ENCODE data around the gene NOTO.
"Not testable (repeated sequence)": the region's sequence is repeated elsewhere in the genome, so short reads cannot be mapped to it uniquely, and the experiment has no call there.

NOTO gene

GRCh38 chr2:73202156-73203054 lies at the start of gene NOTO:
Gene NOTO (plus strand): TSS chr2:73202574. CDS start chr2:73202667, 93 bp downstream.
- no peak for DNase-seq (ENCODE audit: low spot score)

GRCh38 chr2:73156539-73157124 lies 45.7 kb upstream of the NOTO start:
- no peak for DNase-seq (ENCODE audit: low spot score)

GRCh38 chr2:73162856-73163391 lies 39.5 kb upstream of the NOTO start:
- no peak for DNase-seq (ENCODE audit: low spot score)

GRCh38 chr2:73163483-73164367 lies 38.6 kb upstream of the NOTO start:
- peak; percentile 36 for DNase-seq (ENCODE audit: low spot score)

GRCh38 chr2:73165978-73166377 lies 36.4 kb upstream of the NOTO start:
- DNase-seq (ENCODE audit: low spot score): not testable (repeated sequence)

GRCh38 chr2:73166813-73167212 lies 35.6 kb upstream of the NOTO start:
- DNase-seq (ENCODE audit: low spot score): not testable (repeated sequence)

GRCh38 chr2:73168348-73168747 lies 34.0 kb upstream of the NOTO start:
- not testable (repeated sequence) for DNase-seq (ENCODE audit: low spot score)

- not testable (repeated sequence) for DNase-seq (ENCODE audit: low spot score)
These were observed 32.0 kb upstream of the NOTO start for GRCh38 chr2:73170341-73170740.

- DNase-seq (ENCODE audit: low spot score): no peak
These were observed 29.4 kb upstream of the NOTO start for GRCh38 chr2:73172963-73173362.

GRCh38 chr2:73173781-73174180 lies 28.6 kb upstream of the NOTO start:
- no peak for DNase-seq (ENCODE audit: low spot score)

GRCh38 chr2:73174244-73174643 lies 28.1 kb upstream of the NOTO start:
- no peak for DNase-seq (ENCODE audit: low spot score)

- no peak for DNase-seq (ENCODE audit: low spot score)
These were observed 27.3 kb upstream of the NOTO start for GRCh38 chr2:73174941-73175662.

- no peak for DNase-seq (ENCODE audit: low spot score)
These were observed 26.6 kb upstream of the NOTO start for GRCh38 chr2:73175663-73176204.

GRCh38 chr2:73176205-73176880 lies 26.0 kb upstream of the NOTO start:
- DNase-seq (ENCODE audit: low spot score): no peak

- peak; percentile 77 for DNase-seq (ENCODE audit: low spot score)
These were observed 25.3 kb upstream of the NOTO start for GRCh38 chr2:73176881-73177644.

GRCh38 chr2:73177645-73178255 lies 24.6 kb upstream of the NOTO start:
- DNase-seq (ENCODE audit: low spot score): no peak

GRCh38 chr2:73185965-73186364 lies 16.4 kb upstream of the NOTO start:
- DNase-seq (ENCODE audit: low spot score): no peak

GRCh38 chr2:73187549-73187948 lies 14.8 kb upstream of the NOTO start:
- no peak for DNase-seq (ENCODE audit: low spot score)

GRCh38 chr2:73197579-73197978 lies 4.8 kb upstream of the NOTO start:
- DNase-seq (ENCODE audit: low spot score): no peak

All from hematopoietic multipotent progenitor cell treated with erythropoietin and hydrocortisone succinate and interleukin-3 and kit ligand, for 17 days (in vitro differentiated cells).